GM18517 (cell line): Measurements from ENCODE around the gene TKTL2.
"Not testable (repeated sequence)": the region's sequence is repeated elsewhere in the genome, so short reads cannot be mapped to it uniquely, and the experiment has no call there.

Source experiments
- ATAC-seq: cut with Tn5 transposase; IDR thresholded peaks from one replicate; pipeline ENCODE4 v1.9.1; 2021; ENCODE audit warnings: mild to moderate bottlenecking, moderate library complexity; ENCODE audit not compliant: unreplicated experiment

Gene TKTL2

GRCh38 chr4:163447481-163447880 lies 26.1 kb downstream of the TKTL2 start:
- no peak for ATAC-seq

GRCh38 chr4:163447023-163447422 lies 26.5 kb downstream of the TKTL2 start:
- ATAC-seq, result not testable (repeated sequence)

DNA sequence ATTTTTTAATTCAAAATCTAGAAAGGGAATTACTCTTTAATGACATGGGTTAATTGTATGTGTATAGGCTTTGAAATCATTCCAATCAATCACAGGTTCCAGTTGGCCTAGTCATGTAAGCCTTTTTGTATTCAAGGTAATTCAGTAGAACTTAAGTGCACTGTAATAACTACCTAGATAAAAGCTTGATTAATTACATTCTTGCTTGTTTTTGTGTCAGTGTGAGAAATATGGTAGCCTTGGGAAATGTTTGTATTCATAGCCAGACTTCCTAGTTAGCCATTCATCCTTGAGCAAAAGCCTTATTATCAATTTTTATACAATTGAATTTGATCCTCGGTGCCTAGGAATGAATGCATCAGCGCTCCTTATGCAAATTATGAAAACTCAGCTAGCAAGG lies 33.5 kb downstream of the TKTL2 start:
- no peak for ATAC-seq
